GM18526 (cell line): ENCODE measurements around the gene MAPKAPK5.
A peak's percentile ranks its signal among the peaks of the same experiment; 100 is the strongest.

Source experiments
- POLR2A ChIP-seq: IDR thresholded peaks from 3 replicates; pipeline ENCODE4 v1.6.1; 2011; ENCODE audit not compliant: insufficient read length; ENCODE audit errors: extremely low read depth

The MAPKAPK5 gene

GRCh38 chr12:111841750-111842555, at the start of gene MAPKAPK5:
Gene MAPKAPK5 (plus strand): TSS chr12:111842228. CDS start chr12:111842734, 506 bp downstream.
- peak; percentile 89 for TF ChIP-seq POLR2A

GRCh38 chr12:111792856-111793235, 49.2 kb upstream of the MAPKAPK5 start:
- TF ChIP-seq POLR2A: no peak

- no peak for TF ChIP-seq POLR2A
Measured at GRCh38 chr12:111798182-111798581, 43.8 kb upstream of the MAPKAPK5 start.

GRCh38 chr12:111799758-111800157, 42.3 kb upstream of the MAPKAPK5 start:
- TF ChIP-seq POLR2A: no peak

GRCh38 chr12:111803038-111803626, 38.9 kb upstream of the MAPKAPK5 start:
- TF ChIP-seq POLR2A: no peak

GRCh38 chr12:111803851-111804250, 38.2 kb upstream of the MAPKAPK5 start:
- TF ChIP-seq POLR2A: no peak

GRCh38 chr12:111806304-111806703, 35.7 kb upstream of the MAPKAPK5 start:
- TF ChIP-seq POLR2A: no peak

- no peak for TF ChIP-seq POLR2A
Measured at GRCh38 chr12:111807232-111807631, 34.8 kb upstream of the MAPKAPK5 start.

GRCh38 chr12:111812881-111813741, 28.9 kb upstream of the MAPKAPK5 start:
- TF ChIP-seq POLR2A: no peak

- no peak for TF ChIP-seq POLR2A
Measured at GRCh38 chr12:111816065-111816615, 25.9 kb upstream of the MAPKAPK5 start.

- TF ChIP-seq POLR2A: no peak
Measured at GRCh38 chr12:111818340-111818739, 23.7 kb upstream of the MAPKAPK5 start.

GRCh38 chr12:111819191-111820158, 22.6 kb upstream of the MAPKAPK5 start:
- no peak for TF ChIP-seq POLR2A

- no peak for TF ChIP-seq POLR2A
Measured at GRCh38 chr12:111822886-111823285, 19.1 kb upstream of the MAPKAPK5 start.

GRCh38 chr12:111823891-111824290, 18.1 kb upstream of the MAPKAPK5 start:
- no peak for TF ChIP-seq POLR2A

GRCh38 chr12:111825509-111825908, 16.5 kb upstream of the MAPKAPK5 start:
- no peak for TF ChIP-seq POLR2A

GRCh38 chr12:111826316-111826715, 15.7 kb upstream of the MAPKAPK5 start:
- TF ChIP-seq POLR2A: no peak
